ENCODE results near the gene TRPV6.

Gene TRPV6

DNA sequence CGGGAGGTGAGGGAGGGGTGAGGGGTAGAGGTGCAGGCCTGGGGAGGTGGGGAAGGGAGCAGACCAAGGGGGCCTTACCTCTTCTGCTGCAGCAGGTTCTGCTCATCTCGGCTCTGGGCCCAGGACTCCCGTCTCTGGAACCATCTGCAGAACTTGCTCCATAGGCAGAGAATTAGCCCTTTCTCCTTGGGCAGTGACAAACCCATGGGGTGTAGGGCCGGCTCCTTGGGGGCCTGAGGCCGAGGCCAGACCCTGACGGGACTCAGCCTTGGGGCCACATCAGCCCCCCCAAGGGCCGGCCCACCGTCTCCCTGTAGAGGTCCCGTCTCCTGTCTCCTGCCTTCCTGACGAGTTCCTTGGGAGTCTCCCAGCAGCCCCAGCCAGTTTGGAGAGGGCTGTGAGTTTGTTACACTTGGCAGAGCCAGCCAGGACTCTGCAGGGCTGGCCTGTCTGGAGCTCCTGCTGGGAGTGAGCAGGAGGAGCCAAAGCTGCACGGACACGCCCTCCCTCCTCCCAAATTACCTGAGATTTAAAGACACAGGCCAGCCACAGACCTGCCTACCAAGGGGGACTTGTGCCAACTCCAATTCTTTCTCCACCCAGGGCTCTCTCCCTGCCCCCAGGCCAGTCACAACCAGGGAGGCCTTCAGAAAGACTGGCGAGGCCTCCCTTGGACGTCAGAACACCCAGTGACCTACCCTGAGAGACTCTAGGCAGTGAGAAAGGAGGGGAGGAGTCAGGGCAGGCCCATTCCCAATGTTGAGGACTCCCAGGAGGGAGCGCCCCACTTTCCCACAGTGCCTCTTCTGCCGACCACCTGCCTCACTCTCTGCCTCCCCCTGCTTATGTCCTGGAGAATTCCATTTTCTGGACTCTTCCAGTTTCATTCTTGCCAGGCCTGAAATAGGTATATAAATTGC, at the start of gene TRPV6:
Gene TRPV6 (minus strand): TSS at position 435 of the 920 bp plus-strand sequence.
- DNase-seq, result no peak

DNA sequence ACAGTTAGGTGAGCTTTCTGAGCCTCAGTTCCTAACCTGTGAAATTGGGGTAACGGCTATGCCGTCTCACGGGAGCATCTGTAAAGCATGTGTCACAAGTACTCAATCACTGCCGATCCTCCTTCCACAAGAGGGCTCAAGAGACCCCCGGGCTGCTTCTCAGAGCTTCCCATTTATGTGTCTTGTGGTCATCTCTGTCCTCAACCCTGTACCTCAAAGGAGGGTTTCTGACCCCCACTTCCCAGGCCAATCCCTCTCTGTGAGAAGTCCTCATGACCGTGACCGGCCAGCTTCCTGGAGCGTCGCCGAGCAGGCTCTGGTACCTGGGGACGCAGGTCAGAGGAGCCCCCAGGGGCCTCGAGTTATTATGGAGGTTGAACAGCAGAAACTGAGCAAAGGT, 48.5 kb upstream of the TRPV6 start:
- no peak for DNase-seq

DNA sequence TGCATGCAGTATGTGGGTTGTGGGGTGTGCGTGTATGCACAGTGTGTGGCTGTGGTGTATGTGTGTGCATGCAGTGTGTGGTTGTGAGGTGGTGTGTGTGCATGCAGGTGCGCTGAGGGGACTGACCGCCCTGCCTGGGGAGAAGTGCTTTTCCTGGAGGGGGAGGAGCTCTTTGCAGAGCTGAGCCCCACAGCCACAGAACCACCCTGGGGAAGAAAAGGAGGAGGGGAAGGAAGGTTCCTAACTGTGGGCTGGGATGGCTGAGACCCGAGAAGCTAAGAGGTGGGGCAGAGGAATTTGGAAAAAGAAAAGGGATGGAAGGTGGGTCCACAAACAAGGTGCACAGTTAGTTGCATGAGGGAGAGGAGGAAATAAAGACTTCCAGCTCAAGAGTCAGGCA, 48.1 kb upstream of the TRPV6 start, which contains the start of gene TRPV5:
Gene TRPV5 (minus strand): TSS at position 123 of the 400 bp plus-strand sequence. CDS start 287 bp downstream, outside the sequence.
- DNase-seq, result no peak

DNA sequence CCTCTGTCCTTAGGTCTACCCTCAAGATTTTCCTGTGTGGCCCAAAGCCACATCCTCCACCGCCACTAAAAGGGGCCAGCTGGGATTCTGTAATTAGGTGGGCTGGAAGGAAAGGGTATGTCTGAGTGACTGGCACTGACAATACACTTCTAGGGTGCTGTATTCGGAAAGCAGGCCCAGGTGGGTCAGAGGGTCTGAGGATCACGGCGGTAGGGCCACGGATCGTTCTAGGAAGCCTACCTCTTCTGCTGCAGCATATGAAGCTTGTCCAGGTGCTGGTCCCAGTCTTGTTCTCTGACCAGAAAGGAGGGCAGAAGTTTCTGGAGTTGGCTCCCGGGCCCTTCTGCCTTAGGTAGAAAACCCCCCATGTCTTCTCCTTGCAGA, 47.5 kb upstream of the TRPV6 start:
- DNase-seq, result no peak

DNA sequence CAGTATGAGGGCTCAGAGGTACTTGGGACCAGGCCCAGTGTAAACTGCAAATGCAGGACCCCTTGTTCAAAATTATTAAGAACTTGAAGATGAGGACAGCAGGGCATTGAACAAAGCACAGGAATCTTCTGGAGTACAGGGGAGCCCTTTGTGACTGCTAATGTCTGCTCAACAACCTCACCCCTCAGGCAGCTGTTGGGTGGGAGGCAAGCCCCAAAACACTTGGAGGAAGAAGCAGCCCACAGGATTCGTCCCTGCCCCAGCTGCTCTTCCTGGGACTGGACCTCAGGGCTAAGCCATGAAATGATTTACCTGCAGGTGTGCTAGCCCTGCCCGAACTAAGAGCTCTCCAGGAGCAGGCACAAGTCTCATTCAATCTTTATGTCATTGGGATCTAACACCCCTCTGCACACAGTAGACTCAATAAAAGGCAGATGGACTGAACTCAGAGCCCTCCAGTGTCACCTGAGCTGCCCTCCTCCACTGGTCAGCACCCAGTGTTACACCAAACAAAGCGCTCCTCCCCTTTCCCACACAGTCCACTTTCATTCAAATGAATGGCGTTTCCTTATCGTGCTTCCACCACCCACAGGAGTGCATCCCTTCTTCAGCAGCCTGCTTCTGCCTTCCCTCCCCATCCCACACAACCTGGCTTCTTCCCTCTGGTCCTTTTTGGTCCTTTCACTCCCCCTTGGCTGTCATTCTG, 47.0 kb upstream of the TRPV6 start:
- DNase-seq, result no peak

DNA sequence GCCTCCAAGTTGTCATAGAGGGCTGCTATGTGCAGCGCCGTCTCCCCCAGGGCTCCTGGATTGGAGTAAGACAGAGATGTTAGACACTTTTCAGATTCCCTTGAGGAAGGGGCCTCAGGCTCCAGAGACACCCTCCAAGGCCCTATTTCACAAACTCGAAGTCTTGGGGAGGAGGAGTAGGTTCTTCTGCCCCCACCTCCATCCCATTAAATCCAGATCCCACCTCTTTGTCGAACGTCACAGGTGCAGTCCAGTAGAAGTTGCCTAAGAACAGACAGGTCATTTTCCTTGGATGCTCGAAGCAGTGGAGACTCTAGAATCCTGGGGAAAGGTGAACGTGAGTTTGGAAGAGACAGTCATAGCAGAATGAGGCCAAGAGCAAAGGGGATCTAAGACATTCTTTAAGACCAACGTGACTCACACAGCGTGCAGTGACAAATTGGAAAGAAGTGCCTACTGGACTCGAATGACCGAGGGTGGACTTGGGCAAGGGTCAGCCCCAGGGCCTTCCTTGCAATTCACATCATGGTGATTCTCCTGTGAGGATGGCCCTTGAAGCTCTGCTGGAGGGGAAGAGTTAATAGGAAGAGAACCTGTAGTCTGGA, 44.7 kb upstream of the TRPV6 start:
- DNase-seq, result no peak

DNA sequence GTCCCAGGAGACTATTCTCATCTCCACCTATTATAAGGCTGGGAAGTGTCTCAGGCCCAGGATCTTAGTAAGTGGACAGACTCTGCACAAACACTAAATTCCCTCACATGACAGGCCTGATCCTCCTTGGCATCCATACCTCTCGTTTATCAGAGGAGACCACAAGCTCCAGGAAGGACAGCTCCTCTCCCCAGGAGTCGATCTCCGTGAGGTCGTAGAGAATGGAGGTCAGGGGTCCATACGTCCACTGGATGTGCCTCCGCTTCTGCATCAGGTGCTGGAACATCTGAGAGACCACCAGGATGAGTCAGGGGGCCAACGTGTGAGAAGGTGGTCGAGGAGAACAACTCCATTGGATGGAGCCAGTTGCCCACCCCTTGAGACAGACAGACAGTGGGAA, 42.4 kb upstream of the TRPV6 start:
- no peak for DNase-seq

DNA sequence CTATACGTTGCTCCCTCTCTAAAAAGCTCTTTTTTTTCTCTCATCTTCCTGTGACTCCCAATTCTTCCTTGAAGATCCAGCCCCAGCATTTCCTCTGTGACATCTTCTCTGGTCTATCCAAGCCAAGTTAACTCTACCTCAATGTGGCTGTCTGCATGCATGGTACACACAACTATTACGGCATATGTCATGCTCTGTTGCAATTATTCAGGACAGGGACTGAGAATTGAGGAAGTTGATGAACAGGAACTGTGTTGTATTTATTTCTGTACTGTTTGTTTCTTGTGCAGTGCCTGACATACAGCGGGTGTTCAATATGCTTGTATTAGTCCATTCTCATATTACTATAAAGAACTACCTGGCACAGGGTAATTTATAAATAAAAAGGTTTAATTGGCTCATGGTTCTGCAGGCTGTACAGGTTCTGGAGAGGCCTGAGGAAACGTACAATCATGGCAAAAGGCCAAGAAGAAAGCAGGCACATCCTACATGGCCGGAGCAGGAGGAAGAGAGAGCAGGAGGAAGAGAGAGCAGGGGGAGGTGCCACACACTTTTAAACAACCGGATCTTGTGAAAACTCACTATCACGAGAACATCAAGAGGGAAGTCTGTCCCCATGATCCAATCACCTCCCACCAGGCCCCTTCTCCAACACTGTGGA, 41.7 kb upstream of the TRPV6 start:
- no peak for DNase-seq

DNA sequence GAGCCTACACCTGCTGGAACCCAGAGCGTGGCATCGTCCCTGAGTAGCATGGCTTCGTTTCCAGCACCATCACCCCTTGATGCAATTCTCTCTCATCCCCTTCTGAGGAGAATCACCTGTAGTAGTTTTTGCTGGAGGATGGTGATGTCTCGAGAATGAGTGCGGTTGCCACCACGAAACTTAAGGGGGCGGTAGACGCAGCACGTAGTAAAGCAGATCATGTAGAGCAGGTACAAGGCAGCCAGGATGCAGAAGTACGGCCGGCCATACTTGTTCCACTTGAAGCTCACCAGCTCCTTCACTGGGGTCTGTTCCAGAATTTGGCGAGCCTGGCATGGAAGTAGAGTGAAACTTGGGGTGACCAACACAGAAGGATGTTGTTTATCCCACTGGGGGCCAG, 39.9 kb upstream of the TRPV6 start:
- DNase-seq, result no peak

DNA sequence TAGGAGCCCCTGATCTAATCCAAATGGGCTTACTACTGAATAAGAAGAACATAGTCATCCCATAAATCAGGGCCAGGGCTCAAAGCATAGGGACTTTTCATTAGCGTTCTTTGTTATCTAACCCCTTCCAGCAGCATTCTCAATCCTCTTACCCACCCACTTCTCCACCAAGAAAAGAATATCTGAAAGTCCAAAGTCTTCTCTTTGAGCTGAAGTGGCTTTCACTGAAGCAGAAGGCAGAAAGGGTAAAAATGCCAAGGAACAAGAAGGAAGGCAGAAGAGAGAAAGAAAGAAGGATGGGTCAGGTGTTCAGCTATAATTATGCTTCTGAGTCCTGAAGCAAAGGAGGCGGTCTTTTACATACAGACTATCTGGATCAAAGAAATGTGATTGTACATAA, 37.8 kb upstream of the TRPV6 start:
- DNase-seq, result no peak

DNA sequence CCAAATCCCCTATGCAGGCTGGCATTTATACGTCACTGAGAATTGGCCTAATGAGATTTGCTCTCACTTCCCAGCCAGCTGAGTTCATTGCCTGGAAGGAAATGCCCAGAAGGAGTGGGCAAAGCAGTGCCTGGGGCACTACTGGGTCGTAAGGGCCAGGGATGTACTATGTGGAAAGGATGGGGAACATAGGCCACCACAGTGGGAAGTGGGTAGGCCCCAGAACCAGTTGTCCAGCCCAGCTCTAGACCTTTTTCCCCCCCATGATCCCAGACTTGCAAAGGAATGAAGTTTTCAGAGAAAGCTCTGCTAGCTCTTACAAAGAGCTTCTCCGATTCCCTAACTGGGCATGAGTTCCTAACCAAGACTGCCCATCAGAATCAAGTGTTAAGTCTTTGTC, 34.1 kb upstream of the TRPV6 start:
- DNase-seq, result no peak

DNA sequence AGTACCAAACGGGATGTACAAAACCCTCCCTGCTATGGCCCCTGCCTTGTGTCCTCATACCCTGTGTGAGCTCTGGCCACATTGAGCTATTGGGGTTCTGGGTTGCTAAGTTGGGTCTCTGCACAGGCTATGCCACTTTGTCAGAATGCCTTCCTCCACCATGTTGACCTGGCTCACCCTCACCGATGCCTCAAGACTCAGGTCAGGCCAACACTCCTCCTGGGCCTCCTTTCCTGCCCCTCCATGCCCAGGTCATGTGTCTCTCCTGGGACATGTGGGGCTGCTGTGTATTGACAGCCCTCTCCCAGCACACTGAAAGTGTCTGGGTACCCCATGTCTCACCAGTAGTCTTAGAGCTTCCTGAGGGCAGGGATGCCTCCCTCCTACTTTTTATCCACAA, 33.4 kb upstream of the TRPV6 start:
- DNase-seq, result no peak

DNA sequence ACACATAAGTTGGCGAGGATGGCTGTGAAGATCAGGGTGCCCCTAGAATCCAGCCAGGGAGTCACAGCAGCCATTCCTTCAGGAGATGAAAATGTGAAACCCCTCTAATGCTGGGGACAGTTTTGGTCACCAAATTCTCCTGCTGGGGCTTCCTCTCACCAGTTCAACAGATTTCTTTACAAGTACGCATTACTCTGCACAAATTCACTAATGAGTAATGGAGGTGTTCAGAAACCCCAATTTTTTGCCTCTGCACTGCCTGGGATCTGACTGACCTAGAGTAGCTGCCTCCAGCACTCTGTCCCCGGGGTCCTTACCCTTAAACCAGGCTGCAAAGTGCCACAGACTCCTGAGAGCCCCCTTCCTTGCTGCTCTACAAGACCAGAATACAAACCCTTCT, 31.9 kb upstream of the TRPV6 start:
- no peak for DNase-seq

DNA sequence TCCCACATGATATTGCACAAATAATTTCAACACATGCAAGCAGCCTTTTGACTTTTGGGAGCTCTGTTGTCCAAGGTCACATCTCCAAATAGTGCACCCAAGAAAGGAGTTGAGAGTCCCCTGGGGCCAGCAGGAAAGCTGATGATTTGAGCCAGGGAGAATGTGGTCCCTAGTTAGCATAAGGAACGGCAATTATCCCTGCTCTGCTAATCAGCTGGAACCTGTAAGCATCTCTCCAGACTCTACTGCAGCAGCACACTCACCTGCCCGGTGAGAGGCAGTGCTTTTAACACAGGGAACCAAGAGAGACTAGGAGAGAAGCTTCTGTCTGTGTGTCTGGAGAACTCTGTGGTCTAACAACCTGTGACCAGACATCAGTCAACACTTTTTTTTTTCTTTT, 31.0 kb upstream of the TRPV6 start:
- no peak for DNase-seq

DNA sequence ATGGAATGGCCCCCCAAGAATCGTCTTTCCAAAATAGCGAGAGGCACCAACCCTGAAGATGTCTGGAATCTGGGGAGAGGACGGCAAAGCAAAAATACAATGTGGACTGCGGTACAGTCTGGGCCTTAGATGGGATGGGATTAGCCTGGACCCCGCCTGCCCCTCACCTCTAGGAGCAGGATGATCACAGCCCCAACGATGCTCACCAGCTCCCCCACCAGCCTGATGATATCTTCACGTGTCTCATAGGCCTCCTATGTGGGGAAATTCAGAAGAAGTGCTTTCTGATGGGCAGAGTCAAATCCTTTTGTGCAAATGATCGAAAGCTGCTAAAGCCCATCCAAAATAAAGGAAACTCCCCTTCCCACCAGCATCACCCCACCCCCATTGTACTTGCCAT, 29.8 kb upstream of the TRPV6 start:
- no peak for DNase-seq

DNA sequence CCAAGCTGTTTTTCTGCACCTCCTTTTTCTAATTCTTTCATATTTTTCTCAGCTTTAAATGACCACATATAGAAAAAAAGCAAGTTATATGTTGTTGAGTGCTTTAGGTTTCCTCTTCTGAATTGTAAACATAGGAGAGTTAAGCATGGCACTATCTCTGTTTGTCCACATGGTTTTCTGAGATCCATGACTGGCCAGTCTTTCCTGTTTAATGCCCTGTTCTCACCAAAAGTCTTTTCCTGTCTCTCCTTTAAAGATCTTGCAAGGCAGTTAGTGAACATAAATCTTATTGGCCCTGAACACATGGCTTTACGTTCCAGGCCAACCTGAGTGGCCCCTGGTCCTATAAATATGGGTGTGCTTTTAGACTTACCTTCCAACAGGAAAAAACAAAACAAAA, 28.6 kb upstream of the TRPV6 start:
- no peak for DNase-seq

DNA sequence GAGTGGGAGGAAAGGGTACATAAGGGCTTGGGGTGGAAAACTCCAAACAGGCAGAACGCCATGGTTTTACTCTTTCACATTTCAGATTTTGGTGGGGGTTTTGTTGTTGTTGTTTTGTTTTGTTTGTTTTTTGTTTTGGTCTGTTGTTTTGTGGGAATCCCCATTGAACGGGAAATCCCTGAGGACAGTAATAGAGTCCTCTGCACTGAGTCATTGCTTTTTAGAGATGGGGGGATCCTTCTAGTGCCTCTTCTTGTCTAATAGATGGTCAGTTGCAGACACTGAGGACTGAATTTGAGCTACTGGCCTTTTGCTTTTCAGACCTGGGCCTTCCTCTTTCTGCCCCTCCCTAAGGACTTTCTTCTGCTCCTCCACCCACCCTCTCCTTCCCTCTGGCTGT, 28.0 kb upstream of the TRPV6 start:
- no peak for DNase-seq

DNA sequence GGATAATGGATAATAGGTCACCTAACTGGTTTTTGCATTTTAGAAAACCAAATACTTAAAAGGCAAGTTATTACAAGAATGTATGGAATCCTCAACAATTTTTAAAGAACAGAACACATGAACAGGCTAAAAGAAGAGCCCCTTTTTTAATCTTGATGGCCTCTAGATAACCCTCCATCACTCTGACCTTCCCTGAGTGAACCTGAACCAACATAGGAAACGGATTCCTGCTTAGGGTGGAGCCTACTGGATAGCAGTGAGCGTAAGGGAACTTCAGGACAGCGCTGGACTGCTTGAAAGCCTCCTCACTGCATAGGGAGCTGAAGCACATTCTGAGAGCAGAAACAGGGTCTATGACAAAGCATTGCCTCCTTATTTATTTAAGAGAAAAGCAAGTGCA, 27.5 kb upstream of the TRPV6 start:
- DNase-seq, result no peak

DNA sequence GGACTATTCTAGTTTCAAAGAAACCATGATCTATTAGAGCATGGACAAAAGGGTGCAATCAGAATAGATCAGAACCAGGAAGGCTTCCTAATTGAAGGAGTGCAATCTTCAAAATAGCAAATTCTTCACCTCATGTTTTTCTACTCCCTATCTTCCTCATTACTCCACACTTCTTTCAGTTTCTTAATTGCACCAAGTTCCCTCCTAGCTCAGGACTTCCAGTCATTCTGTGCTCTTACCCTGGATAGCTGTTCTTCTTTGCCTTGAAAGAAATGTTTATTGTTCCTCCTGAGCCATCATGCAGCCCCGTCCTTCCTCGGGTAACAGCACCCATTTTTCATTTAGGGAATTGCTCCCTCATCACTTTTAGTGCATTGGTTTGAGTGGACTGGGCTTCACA, 24.9 kb upstream of the TRPV6 start:
- DNase-seq, result no peak

DNA sequence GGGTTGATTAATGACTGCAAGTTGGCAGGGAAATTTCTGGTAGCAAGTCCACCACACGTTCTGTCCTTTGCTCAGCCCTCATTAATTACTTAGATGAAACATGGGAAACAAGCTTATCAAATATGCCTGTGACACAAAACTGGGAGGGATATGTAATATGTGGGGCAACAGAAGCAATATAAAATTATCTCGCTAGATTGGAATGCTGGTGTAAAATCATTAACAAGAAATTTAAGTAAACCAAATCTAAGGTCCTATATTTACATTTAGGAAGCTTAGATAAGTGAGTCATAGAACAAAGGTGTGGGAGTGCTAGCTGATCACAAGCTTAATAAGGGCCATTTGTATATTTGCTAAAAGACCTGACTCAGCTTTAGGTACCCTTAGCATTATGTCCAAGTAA, 24.5 kb upstream of the TRPV6 start:
- DNase-seq, result no peak

DNA sequence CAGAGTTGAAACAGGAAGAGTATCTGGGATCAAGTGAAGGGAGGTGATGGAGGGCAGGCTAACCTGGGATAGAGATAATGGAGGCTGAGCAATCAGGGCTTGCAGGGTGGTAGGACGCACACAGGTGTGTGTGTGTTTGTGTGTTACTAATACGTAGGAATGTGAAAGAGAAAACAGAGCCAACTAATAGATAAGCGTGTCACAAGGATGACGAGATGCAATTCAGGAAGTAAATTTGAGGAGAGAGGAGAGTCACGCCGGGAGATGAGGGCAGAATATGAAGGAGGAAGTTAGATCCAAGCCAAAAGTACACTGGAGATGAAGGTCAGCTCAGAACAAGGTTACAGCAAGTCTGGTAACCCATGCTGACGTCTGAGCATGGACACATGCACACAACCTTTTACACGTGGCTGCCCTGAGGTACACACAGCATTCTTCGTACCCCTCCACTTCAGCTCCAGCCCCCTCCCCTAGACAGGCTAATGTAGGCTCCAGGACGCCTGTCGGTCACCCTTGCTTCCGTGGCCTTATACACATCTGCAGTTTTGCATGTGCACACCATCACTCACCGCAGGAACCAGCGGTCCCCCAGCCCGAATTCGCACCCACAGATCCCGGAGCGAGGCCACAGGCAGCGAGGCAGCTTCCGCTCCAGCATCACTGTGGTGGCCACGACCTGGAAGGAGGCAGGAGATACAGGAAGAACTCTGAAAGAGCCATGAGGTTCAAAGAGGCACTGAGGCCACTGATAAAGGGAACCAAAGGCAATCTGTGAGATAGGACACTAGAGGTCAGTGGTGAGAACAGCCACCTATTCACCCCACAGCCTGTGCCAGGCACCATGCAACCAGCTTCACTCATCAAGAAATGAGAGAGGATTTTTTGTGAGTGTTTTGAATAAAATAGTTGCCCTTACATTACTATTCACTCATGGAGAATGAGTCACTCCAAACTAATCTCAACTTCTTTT, 23.7 kb upstream of the TRPV6 start:
- DNase-seq, result peak; percentile 7

DNA sequence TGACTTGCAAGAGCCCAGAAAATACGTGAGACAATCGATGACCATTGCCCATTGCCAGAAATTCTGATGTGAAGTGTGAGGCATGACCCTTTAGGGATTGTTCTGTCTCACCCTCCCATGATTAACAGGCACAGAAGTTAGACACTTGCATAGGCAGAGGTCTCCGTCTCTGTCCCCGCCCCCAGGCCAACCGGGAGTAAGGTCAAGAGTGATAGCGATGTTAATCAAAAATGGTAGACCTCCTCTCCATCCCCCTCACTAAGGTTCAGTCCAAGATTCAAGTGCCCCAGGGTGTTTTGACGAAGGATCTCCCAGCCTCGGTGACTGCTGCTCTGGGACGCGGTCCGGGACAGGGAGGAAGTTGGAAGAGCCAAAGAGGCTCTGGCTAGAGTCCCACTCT, 22.7 kb upstream of the TRPV6 start:
- no peak for DNase-seq
